HG03064 (cell line): Measurements from ENCODE around the gene APP.

ENCODE experiments used
- ATAC-seq: cut with Tn5 transposase; IDR thresholded peaks from one replicate; pipeline ENCODE4 v1.9.1; 2021; ENCODE audit warnings: low read depth; ENCODE audit not compliant: unreplicated experiment

The APP gene

DNA sequence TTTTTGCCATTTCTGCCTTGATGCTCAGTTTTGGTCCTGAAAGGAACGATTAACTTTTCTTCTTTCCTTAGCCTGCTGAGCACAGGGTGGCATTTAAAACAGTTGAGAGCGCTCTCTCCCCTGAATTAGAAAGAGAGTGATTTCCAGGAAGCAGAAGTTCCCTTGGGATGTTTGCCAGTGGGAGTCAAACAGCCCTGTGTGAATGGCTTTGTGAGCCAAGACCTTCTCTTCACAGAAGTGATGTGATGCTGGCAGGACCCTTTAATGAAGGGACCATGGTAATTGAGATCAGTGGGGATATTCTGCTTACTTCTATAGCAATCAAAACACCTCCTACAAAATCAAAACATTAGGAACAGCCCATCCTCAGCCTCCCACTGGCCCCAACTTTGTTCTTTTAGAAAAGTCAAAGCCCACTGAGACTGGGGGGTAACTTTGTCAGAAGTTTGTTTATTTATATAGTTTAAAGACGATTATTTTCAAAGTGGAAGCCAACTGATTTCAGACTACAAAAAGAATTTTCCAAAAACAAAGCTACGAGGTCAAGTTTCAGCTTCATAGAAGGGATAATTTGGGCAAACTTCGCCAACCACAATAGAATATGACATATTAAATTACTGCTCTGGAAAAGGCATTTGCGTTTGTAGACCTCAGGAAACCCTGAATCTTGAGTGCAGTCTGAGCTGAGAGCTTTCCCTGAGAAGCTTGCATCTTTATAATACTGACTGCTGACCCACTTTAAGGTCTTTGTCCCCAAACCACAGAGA is 313.1 kb downstream of the APP start:
- no peak for ATAC-seq

DNA sequence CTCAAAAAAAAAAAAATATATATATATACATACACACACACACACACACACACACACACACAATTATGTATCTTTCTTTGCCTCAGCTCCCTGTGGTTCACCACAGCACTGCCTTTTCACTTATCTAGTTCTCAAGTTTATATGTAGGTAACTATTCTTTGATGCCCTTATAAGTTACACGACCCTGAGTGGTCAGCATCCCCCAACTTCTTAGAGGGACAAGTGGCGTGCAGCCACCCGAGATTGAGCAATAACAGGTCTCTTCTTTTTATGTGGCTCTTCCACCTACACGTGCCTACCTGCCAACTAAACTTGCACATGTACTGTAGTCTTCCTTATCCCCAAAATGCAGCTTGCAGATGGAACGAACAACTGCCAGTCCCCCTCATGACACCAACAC is 315.0 kb downstream of the APP start:
- ATAC-seq, result no peak

DNA sequence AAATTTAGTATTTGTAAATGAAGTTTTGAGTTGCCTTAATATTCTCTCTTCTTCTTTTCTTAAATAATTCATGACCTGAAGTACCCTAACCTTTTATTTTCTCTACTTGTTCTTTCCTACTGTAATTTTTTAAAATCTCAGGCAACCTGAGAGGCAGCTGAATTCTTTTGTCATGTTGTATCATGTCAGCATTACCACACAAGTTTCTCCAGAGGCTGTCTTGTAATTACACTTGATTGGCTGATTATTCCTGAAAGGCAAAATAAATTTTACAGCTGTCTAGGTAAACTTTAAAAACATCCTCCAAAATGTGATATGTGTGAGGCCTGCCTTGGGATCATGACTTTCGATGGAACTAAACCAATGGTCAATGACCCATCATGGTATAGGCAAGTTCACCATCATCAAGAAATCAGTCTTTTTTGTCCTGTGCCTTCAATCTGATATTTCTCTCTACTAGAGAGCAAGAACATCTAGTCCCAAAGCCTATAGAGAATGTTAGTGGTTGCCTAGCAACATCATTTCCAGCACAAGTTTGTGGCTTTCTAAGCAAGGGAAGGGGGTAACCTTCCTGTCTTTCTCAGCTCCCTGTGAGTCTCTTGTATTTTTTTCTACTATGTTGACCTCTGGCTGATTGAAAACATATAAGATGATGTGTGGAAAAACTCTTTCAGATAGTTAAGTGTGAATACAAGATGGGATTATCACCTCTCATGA is 320.3 kb downstream of the APP start:
- ATAC-seq, result no peak

DNA sequence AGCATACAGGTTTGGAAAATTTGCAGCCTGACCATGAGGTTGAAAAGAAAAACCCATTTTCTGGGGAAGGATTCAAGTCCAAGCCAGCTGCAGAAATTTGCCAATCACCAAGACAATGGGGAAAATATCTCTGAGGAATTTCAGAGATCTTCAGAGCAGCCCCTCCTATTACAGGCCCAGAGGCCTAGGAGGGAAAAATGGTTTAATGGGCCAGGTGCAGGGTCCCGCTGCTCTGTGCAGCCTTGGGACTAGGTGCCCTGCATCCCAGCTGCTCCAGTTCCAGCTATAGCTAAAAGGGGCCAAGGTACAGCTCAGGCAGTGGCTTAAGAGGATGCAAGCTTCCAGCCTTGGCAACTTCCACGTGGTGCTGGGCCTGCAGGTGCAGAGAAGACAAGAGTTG is 322.3 kb downstream of the APP start:
- no peak for ATAC-seq

DNA sequence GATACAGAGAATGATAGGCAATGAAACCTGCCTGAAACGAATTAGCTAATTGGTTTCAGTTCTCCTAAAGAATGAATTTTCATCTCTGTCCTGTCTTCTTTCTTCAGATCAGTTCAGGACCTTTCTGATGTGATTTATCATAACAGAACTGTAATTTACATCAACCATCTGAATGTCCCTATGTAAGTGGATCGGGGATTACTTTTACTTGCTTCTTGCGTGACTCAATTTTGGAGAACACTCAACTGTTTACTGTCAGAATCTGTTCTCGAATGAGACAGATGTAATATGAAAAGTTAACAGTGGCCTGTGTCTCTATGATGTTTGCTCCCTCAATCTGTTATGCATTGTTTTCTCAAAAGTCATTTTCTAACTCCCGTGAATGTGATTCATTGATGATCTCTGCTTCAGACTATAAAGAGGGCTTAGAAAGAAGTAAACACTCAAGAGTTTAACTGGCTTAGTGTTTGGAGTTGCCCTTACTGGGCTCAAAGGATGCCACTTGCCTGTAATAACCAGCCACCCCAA is 324.8 kb downstream of the APP start:
- no peak for ATAC-seq

DNA sequence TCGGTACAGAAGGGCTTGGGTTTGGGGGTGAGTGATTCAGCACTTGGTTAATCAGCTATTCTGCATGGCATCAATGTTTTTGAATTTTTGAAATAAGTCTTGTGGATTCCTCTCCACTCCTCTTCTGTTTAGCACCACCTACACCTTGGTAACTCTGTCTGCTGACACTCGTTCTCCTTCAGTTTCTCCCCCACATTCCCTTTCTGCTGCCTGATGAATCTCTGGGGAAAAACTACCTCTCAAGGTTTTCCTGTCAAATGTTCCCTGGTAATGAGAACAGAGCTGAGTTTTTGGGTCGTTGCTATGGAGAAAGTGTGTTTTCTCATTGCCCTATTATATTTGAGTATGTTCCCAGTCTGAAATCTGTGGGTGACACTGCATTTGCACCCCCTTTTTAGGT is 327.6 kb downstream of the APP start:
- ATAC-seq, result no peak

DNA sequence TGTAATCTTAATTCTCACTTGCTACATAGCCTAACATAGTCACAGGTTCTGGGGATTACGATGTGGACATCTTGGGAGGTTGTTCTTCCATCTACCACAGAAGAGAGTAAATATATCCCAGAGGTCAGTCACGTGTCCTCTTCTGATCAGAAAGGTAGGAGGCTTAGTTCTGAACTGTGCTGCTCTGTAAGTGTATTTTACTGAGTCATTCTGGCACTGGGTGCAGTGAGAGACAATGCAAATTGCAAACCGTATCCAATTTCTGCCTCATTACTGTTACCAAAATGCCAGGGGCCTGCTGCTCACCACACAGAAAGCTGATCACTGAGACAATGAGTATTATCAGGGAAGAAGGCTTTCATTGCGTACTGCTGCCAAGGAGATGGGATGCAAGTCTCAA is 331.8 kb downstream of the APP start:
- ATAC-seq, result no peak

DNA sequence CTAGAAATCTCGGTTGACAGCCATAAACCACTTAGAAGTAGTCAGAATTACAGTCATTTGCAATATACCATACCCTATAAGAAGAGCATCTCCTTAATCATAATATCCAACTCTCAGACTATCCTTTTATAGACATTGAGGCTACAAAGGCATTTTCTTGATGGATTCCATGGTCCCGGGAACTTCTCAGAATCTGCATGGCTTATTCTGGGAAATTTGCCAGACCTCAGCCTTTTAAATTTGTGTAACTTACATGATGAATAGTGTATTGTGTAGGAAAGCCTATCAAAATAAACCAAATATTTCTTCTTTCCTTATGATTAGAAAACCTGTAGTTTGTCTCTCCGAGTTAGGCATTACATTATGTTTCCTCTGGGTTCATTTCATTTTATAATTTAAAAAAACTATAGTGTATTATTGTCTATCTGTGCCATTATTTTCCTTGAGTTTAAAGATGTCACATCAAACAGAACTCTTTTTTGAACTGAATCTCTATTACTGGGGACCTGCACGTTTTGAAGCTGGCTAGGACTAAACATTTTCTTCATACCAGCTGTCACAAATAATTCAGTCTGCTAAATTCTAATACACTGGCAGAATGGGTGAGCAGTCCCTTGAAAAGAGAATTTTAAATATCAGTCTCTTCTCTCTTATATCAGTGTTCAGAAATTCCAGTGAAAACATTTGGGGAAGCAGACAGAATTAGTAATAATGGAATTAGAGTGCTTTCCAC is 332.9 kb downstream of the APP start:
- ATAC-seq, result no peak

DNA sequence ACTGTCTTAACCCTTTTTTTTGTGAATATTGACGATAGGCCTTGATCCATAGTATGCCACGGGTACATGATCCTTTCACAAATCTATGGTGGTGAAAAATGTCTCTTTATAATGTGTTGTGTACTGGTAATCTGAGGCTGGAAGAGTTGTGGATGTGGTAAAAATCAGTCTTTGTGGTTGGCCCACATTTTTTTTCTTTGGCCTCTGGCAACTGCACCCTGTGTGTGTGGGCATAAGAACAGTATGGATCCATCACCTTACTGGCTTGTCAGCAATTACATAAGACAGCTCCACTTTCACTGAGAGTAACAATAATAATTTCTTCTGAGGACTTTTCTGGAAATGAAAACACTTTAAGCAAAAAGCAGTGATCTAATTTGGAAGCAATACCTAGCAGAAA is 334.2 kb downstream of the APP start:
- no peak for ATAC-seq

DNA sequence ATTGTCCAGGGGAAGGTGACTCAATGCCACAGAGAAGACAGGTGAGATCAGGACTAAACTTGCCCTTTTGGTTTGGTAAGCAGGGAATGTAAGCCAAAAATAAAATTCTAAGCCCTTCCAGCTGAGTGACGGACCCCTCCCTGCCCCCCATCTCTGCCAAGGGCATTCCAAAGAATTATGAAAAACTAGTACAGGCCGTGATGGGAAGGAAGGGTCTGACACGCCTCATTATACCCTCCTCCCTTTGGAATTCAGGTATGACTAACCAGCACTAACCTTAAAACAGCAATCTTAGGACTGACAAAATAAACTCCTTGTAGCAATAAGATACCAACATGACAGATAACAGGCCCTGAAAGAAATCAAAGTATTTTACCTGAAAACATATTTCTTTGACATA is 336.2 kb downstream of the APP start:
- ATAC-seq, result no peak

DNA sequence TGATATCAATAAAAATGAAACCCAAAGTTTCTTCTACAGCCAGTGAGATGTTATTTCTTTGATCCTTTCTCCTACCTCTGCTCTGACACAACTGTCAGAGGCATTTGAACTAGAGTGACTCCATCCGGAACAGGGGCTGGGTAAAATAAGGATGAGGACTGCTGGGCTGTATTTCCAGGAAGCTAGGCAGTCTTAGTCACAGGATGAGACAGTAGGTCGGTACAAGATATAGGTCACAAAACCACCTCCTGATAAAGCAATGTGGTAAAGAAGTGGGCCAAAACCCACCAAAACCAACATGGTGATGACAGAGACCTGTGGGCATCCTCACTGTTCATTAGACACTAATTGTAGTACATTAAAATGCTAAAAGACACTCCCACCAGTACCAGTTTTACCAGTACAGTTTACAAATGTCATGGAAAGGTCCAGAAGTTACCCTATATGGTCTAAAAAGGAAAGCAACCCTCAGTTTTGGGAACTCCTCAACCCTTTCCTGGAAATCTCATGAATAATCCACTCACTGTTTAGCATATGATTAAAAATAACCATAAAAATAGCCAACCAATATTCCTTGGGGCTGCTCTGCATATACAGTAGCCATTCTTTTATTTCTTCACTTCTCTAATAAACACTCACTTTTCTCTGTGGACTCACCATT is 339.1 kb downstream of the APP start:
- no peak for ATAC-seq
